Subcutaneous abdominal adipose tissue (tissue), 5 donors: ENCODE results near the gene PVALEF.

Source experiments
- H3K27ac ChIP-seq: one replicate; pipeline ENCODE4 v1.7.0; 2013; ENCODE audit warnings: low read depth, mild to moderate bottlenecking, inconsistent platforms, low read length, moderate library complexity
- H3K27me3 ChIP-seq, 5 donors: one replicate each; pipeline ENCODE4 v1.7.0; 2013; ENCODE audit warnings: low read length in 5 of 5, inconsistent platforms in 1 of 5; ENCODE audit not compliant: control insufficient read depth in 5 of 5, insufficient read depth in 4 of 5
- H3K36me3 ChIP-seq, 5 donors: one replicate each; pipeline ENCODE4 v1.7.0; 2013; ENCODE audit warnings: low read length in 5 of 5; ENCODE audit not compliant: control insufficient read depth in 5 of 5, insufficient read depth in 5 of 5
- H3K4me1 ChIP-seq, 5 donors: one replicate each; pipeline ENCODE4 v1.7.0; 2013; ENCODE audit warnings: low read length in 5 of 5, mild to moderate bottlenecking in 3 of 5, moderate library complexity in 1 of 5; ENCODE audit not compliant: control insufficient read depth in 5 of 5, insufficient read depth in 5 of 5
- H3K4me3 ChIP-seq, 5 donors: one replicate each; pipeline ENCODE4 v1.7.0; 2013; ENCODE audit warnings: low read length in 5 of 5, low read depth in 1 of 5
- H3K9ac ChIP-seq, 5 donors: one replicate each; pipeline ENCODE4 v1.7.0; 2013; ENCODE audit warnings: low read length in 5 of 5, mild to moderate bottlenecking in 4 of 5, moderate library complexity in 3 of 5
- H3K9me3 ChIP-seq, 5 donors: one replicate each; pipeline ENCODE4 v1.7.0; 2013; ENCODE audit warnings: low read length in 5 of 5; ENCODE audit not compliant: control insufficient read depth in 5 of 5
- donor health status: healthy.
- donor health status: healthy.
- donor health status: healthy.
- donor health status: healthy.
- donor health status: healthy.

Gene PVALEF

GRCh38 chr17:81188491-81188840 lies 23.2 kb downstream of the PVALEF start:
- Histone ChIP-seq H3K27ac (no peak overlapping the region), H3K27me3 (peaks cover 0 to 10% (median 3%) of the 10 kb centered on the region in 5 donors), H3K9ac (no peak overlapping the region), H3K4me1 (peaks cover 0 to 9% (median under 1%) of the 10 kb centered on the region in 5 donors), H3K36me3 (peaks cover 0 to 22% (median 0%) of the 10 kb centered on the region in 5 donors), H3K9me3 (no peaks in the 10 kb centered on the region), H3K4me3 (no peak overlapping the region)

- Histone ChIP-seq H3K4me1 (peaks cover 0 to 14% (median 4%) of the 10 kb centered on the region in 5 donors), H3K27me3 (peaks cover 0 to 5% (median 0%) of the 10 kb centered on the region in 5 donors), H3K36me3 (peaks cover 0 to 22% (median 0%) of the 10 kb centered on the region in 5 donors), H3K4me3 (no peak overlapping the region), H3K9ac (no peak overlapping the region), H3K27ac (no peak overlapping the region), H3K9me3 (no peaks in the 10 kb centered on the region)
These were observed 23.7 kb downstream of the PVALEF start for GRCh38 chr17:81189016-81189415.

- Histone ChIP-seq H3K9me3 (no peaks in the 10 kb centered on the region), H3K9ac (no peak overlapping the region), H3K27me3 (no peaks in the 10 kb centered on the region), H3K36me3 (peaks cover 0 to 23% (median 0%) of the 10 kb centered on the region in 5 donors), H3K27ac (no peak overlapping the region), H3K4me3 (no peak overlapping the region), H3K4me1 (peaks cover 0 to 14% (median 4%) of the 10 kb centered on the region in 5 donors)
These were observed 24.6 kb downstream of the PVALEF start for GRCh38 chr17:81189670-81190530.

- no peak overlapping the region for H3K27ac ChIP-seq
- H3K9ac ChIP-seq: no peak overlapping the region
- H3K27me3 ChIP-seq: no peaks in the 10 kb centered on the region
- H3K4me1 ChIP-seq: peaks cover 0 to 14% (median 4%) of the 10 kb centered on the region in 5 donors
- no peak overlapping the region for H3K4me3 ChIP-seq
- no peaks in the 10 kb centered on the region for H3K9me3 ChIP-seq
- H3K36me3 ChIP-seq: peaks cover 0 to 30% (median 0%) of the 10 kb centered on the region in 5 donors
These were observed 25.3 kb downstream of the PVALEF start for GRCh38 chr17:81190591-81190990.

GRCh38 chr17:81191116-81191515 lies 25.8 kb downstream of the PVALEF start:
- no peaks in the 10 kb centered on the region for H3K27me3 ChIP-seq
- H3K4me1 ChIP-seq: peaks cover 0 to 14% (median 4%) of the 10 kb centered on the region in 5 donors
- H3K4me3 ChIP-seq: no peak overlapping the region
- H3K9ac ChIP-seq: no peak overlapping the region
- H3K9me3 ChIP-seq: no peaks in the 10 kb centered on the region
- H3K27ac ChIP-seq: no peak overlapping the region
- H3K36me3 ChIP-seq: peaks cover 0 to 31% (median 0%) of the 10 kb centered on the region in 5 donors

GRCh38 chr17:81191646-81192045 lies 26.3 kb downstream of the PVALEF start:
- Histone ChIP-seq H3K9me3 (no peaks in the 10 kb centered on the region), H3K27ac (no peak overlapping the region), H3K4me3 (no peak overlapping the region), H3K27me3 (no peaks in the 10 kb centered on the region), H3K9ac (no peak overlapping the region), H3K36me3 (peaks cover 0 to 31% (median 0%) of the 10 kb centered on the region in 5 donors), H3K4me1 (peaks cover 0 to 16% (median 8%) of the 10 kb centered on the region in 5 donors)

DNA sequence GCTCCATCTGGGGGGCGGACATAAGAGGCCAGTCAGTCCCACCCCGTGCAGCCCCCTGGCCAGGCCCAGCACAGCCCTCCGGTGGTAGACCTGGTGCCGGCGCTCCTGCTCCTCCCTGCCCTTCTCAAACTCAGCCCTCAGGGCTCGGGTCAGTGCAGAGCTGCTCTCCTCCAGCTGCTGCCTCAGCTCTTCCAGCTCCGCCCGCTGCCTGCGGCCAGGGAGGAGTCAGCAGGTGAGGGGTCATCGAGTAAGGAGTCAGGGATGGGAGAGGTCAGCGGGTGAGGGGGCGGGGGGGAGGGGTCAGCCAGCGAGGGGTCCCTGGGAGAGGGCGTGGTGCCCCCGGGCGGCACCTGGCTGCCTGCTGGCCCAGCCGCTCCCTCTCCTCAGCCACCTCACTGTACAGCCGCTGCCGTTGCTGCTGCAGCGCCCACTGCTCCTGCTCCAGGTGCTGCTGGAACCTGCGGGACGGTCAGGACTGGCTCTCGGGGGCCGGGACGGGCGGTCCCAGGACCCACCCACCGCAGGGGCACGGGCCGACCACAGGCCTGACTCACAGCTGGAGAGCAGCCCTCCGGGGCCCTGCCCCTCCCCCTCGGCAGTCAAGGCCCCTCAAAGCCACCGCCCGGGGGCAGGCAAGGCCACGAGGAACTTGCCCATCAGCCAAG lies 27.2 kb downstream of the PVALEF start:
- no peak overlapping the region for H3K4me3 ChIP-seq
- H3K9me3 ChIP-seq: no peaks in the 10 kb centered on the region
- peaks cover 0 to 31% (median 0%) of the 10 kb centered on the region in 5 donors for H3K36me3 ChIP-seq
- no peak overlapping the region for H3K9ac ChIP-seq
- no peak overlapping the region for H3K27ac ChIP-seq
- peaks cover 0 to 22% (median 11%) of the 10 kb centered on the region in 5 donors for H3K4me1 ChIP-seq
- H3K27me3 ChIP-seq: no peaks in the 10 kb centered on the region

DNA sequence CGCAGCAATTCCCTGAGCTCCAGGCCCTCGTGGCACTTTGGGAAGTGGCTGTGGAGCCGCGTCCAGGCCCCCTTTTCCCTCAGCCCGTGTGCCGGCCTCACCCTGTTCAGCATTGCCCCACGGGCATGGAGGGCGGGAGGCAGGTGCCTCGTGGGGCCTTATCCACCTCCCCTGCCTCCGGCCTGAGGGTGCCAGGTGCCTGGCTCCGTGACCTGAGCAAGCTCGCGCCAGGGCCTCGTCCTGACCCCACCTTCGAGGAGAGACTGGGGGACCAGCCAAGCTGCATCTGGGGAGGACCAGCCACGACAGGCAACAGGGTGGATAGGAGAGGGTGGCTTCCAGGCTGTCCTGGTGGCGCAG lies 27.7 kb downstream of the PVALEF start:
- Histone ChIP-seq H3K9me3 (no peaks in the 10 kb centered on the region), H3K36me3 (peaks cover 0 to 35% (median 0%) of the 10 kb centered on the region in 5 donors)

DNA sequence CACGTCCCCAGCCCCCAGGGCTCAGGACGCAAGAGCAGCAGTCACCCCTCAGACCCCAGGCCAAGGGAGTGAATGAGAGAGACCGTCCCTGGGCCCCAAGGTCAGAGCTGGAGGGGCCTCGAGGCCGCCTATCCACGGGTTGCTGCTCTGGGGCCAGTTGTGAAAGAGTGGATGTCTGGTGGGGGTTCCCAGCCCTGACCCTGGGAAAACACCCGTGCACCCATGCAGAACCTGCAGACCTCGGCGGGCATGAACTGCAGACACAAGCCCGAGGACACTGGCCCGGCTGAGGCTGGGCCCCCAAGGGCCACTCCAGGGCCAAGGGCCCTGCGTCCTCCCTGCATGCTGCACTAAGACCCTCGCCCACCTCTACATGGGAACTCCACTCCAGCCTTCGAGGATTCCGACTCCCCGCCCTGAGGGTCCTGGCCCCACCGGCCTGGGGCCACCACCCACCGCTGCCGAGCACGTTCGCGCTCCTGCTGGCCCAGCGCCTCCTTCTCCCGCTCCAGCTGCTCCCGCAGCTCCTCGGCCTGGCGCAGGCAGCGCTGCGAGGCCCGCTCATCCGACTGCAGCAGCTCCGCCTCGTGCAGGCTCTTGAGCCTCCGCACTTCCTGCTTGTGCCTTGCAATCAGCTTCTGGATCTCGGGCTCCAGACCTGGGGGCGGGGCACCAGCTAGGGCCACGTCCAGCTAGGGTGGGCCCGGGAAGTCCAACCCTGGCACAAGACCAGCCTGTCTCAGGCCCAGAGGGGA lies 28.3 kb downstream of the PVALEF start:
- no peaks in the 10 kb centered on the region for H3K9me3 ChIP-seq
- no peak overlapping the region for H3K9ac ChIP-seq
- peaks cover 0 to 35% (median 1%) of the 10 kb centered on the region in 5 donors for H3K36me3 ChIP-seq
- no peaks in the 10 kb centered on the region for H3K27me3 ChIP-seq
- H3K4me1 ChIP-seq: peaks cover 0 to 28% (median 11%) of the 10 kb centered on the region in 5 donors
- no peak overlapping the region for H3K27ac ChIP-seq
- H3K4me3 ChIP-seq: no peak overlapping the region

More for the DNA sequence above, 27.7 kb downstream of the PVALEF start:
- Histone ChIP-seq H3K9ac (no peak overlapping the region), H3K27ac (no peak overlapping the region), H3K4me1 (peaks cover 0 to 27% (median 11%) of the 10 kb centered on the region in 5 donors), H3K4me3 (no peak overlapping the region), H3K27me3 (no peaks in the 10 kb centered on the region)
